OCI-LY7 (cell line): Measurements from ENCODE around the gene ZEB1. TPM values are rescaled to one million over a fixed set of nuclear protein-coding genes. Genes with fewer than 3 reads are reported as not detected.

Experiments used
- BruUV-seq: library from RNA; stranded (reverse); fragments of 400-500 nt; replicated peaks from 2 replicates; lab custom pipeline; 2021; lab: Mats Ljungman, UMichigan
- CTCF ChIA-PET: fragments of 300-600 bp; sonication (Branson Sonifier 250); formaldehyde crosslinking; loops from one replicate; lab custom pipeline; 2022; ENCODE audit warnings: antibody characterized with exemption; ENCODE audit not compliant: unreplicated experiment; lab: Charles Lee
- POLR2A ChIA-PET: fragments of 300-600 bp; sonication (Branson Sonifier 250); formaldehyde crosslinking; loops from one replicate; lab custom pipeline; 2022; ENCODE audit warnings: antibody characterized with exemption; lab: Charles Lee
- DNase-seq: peaks from one replicate; pipeline ENCODE4 v3.0.0-alpha.2; 2015; ENCODE audit warnings: low spot score
- H2AFZ ChIP-seq: fragments of 200-600 bp; sonication (generic), shearing (Covaris generic); 2 replicates; pipeline ENCODE4 v1.6.1; 2014; ENCODE audit warnings: mild to moderate bottlenecking, antibody characterized with exemption, low read length, moderate library complexity
- H3K27ac ChIP-seq: fragments of 200-600 bp; sonication (generic); 2 replicates; pipeline ENCODE4 v1.5.1; 2014; ENCODE audit warnings: mixed run types, low read depth, mild to moderate bottlenecking, moderate library complexity, low read length, inconsistent platforms; ENCODE audit not compliant: poor library complexity, severe bottlenecking
- H3K36me3 ChIP-seq: fragments of 200-600 bp; sonication (generic); 2 replicates; pipeline ENCODE4 v1.6.1; 2014; ENCODE audit warnings: mild to moderate bottlenecking, antibody characterized with exemption, low read length, moderate library complexity, mixed read lengths; ENCODE audit not compliant: insufficient read depth
- H3K4me1 ChIP-seq: fragments of 200-600 bp; sonication (generic); 2 replicates; pipeline ENCODE4 v1.5.1; 2014; ENCODE audit warnings: mild to moderate bottlenecking, low read length; ENCODE audit not compliant: insufficient read depth, poor library complexity, severe bottlenecking
- H3K4me2 ChIP-seq: fragments of 200-600 bp; sonication (generic); 2 replicates; pipeline ENCODE4 v1.6.1; 2014; ENCODE audit warnings: mild to moderate bottlenecking, low read length
- H3K4me3 ChIP-seq: fragments of 200-600 bp; sonication (generic); 2 replicates; pipeline ENCODE4 v1.5.1; 2014; ENCODE audit warnings: mild to moderate bottlenecking, low read depth, low read length; ENCODE audit not compliant: poor library complexity, severe bottlenecking
- H3K79me2 ChIP-seq: fragments of 200-600 bp; sonication (generic); 2 replicates; pipeline ENCODE4 v1.6.1; 2016; ENCODE audit warnings: low read depth, mild to moderate bottlenecking, low read length, moderate library complexity, mixed read lengths; ENCODE audit not compliant: insufficient read depth
- H3K9me2 ChIP-seq: fragments of 200-600 bp; sonication (generic); 2 replicates; pipeline ENCODE4 v1.6.1; 2016; ENCODE audit warnings: mild to moderate bottlenecking, low read length, mixed read lengths; ENCODE audit not compliant: insufficient read depth
- H3K9me3 ChIP-seq: fragments of 200-600 bp; sonication (generic); 2 replicates; pipeline ENCODE4 v1.6.1; 2014; ENCODE audit warnings: mild to moderate bottlenecking, mixed run types, low read length, mixed read lengths
- H4K20me1 ChIP-seq: fragments of 200-600 bp; sonication (generic); 2 replicates; pipeline ENCODE4 v1.6.1; 2014; ENCODE audit warnings: mild to moderate bottlenecking, antibody characterized with exemption, low read length, moderate library complexity, mixed read lengths; ENCODE audit not compliant: insufficient read depth
- EZH2phosphoT487 ChIP-seq: fragments of 200-600 bp; sonication (generic); IDR thresholded peaks from 2 replicates; pipeline ENCODE4 v1.6.1; 2018; ENCODE audit warnings: low read depth, borderline replicate concordance, mild to moderate bottlenecking, mixed run types, antibody characterized with exemption, low read length, moderate library complexity, mixed read lengths
- intact Hi-C: fragments of 100-400 bp; cut with micrococcal nuclease; formaldehyde crosslinking; loops from one replicate; pipeline ENCODE4 v1.10.0; 2022; ENCODE audit not compliant: unreplicated experiment
- total RNA-seq, 2 experiments: library from RNA; depleted of rRNA in 1 of 2; stranded (reverse); fragments of >200 nt in 1 of 2; shearing (Covaris generic) in 1 of 2; gene quantifications; 2 replicates each; pipeline ENCODE4 v1.2.3, GENCODE V29; 2014 to 2022
- TF ChIP-seq, protein P1 (sequence below): fragments of 200-600 bp; sonication (generic); conservative IDR thresholded peaks from 2 replicates; pipeline ENCODE4 v1.5.1; 2014; ENCODE audit warnings: mild to moderate bottlenecking, antibody characterized with exemption, low read length, moderate library complexity, mixed read lengths

Gene ZEB1
- total RNA-seq, 2 experiments from 2014 or later = 33.2 to 41.9 TPM

DNA sequence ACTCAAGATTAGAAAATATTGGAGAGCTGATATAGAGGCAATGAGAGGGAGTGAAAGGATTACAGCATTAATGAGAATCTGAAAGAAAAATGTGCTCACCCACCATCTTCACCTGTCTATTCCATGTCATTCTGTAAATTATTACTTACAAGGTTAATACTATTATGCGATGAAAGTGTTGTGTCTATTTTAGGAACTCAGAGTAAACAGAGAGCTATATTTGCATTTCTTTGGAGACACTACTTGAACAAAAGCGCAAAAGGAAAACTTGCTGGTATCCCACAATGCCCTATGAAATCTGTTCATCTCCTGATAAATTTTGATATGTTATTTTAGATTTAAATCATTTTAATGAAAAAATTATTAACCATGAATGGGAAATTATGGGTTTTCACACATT, 196.1 kb downstream of the ZEB1 start:
- ChIA-PET CTCF (no interaction called here), POLR2A (no interaction called here)
- Histone ChIP-seq H3K27ac (no peak overlapping the region), H3K4me2 (no peak overlapping the region), H3K4me3 (no peak overlapping the region), H3K36me3 (peaks cover 42% of the 10 kb centered on the region), H3K9me3 (no peaks in the 10 kb centered on the region), H3K9me2 (no peaks in the 10 kb centered on the region), H3K79me2 (no peaks in the 10 kb centered on the region), H4K20me1 (no peaks in the 10 kb centered on the region), H3K4me1 (no peaks in the 10 kb centered on the region), H2AFZ (no peak overlapping the region)
- no peak for DNase-seq
- no TSS peak for BruUV-seq
- intact Hi-C loops = no loop called here
- no peak for TF ChIP-seq EZH2phosphoT487

DNA sequence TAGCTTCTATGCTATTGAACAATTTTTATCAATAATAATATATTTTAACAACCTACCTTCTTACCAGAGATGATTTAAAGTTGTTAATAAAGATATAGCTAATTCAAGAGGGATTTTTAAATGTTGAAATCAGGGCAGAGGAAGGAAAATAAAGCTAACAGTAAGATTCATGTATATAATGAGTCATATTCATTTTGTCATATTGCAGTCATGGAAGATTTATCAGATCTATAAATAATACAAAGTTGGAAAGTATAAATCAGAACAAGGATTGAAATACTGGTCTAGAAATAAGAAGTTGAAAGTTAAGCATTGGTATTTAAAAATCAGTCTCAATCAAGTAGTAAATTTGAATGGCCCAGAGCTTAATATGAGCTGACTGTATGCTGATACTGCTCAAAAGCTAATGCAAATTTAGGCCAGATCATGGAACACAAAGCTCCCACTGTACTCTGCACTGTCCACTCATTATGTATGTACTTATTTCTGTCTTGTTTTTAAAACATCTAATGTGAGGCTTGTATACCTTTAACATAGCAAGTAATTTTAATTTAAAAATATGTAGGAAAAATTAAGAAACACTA, 196.9 kb downstream of the ZEB1 start:
- Histone ChIP-seq H3K79me2 (no peaks in the 10 kb centered on the region), H3K9me2 (no peaks in the 10 kb centered on the region), H3K4me2 (no peak overlapping the region), H3K4me3 (no peak overlapping the region), H3K27ac (no peak overlapping the region), H3K9me3 (no peaks in the 10 kb centered on the region), H3K36me3 (peaks cover 42% of the 10 kb centered on the region), H2AFZ (no peak overlapping the region), H3K4me1 (no peaks in the 10 kb centered on the region), H4K20me1 (no peaks in the 10 kb centered on the region)
- DNase-seq = no peak
- ChIA-PET CTCF (no interaction called here), POLR2A (interaction anchor here (0.6 kb wide), 1 partner anchor 1513 kb away, joined by 3 read pairs; no protein-coding TSS in a partner anchor)
- no TSS peak for BruUV-seq
- intact Hi-C loops = no loop called here
- TF ChIP-seq, protein P1, sequence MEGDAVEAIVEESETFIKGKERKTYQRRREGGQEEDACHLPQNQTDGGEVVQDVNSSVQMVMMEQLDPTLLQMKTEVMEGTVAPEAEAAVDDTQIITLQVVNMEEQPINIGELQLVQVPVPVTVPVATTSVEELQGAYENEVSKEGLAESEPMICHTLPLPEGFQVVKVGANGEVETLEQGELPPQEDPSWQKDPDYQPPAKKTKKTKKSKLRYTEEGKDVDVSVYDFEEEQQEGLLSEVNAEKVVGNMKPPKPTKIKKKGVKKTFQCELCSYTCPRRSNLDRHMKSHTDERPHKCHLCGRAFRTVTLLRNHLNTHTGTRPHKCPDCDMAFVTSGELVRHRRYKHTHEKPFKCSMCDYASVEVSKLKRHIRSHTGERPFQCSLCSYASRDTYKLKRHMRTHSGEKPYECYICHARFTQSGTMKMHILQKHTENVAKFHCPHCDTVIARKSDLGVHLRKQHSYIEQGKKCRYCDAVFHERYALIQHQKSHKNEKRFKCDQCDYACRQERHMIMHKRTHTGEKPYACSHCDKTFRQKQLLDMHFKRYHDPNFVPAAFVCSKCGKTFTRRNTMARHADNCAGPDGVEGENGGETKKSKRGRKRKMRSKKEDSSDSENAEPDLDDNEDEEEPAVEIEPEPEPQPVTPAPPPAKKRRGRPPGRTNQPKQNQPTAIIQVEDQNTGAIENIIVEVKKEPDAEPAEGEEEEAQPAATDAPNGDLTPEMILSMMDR = no peak
- no peak for TF ChIP-seq EZH2phosphoT487

- intact Hi-C loops = no loop called here
- no peak overlapping the region for H3K4me3 ChIP-seq
- TSS peak; percentile 32 for BruUV-seq
These were observed 202.2 kb downstream of the ZEB1 start for GRCh38 chr10:31520986-31521831.

More at GRCh38 chr10:31520986-31521831, 202.2 kb downstream of the ZEB1 start:
- Histone ChIP-seq H3K27ac (no peak overlapping the region), H3K36me3 (peaks cover 61% of the 10 kb centered on the region), H2AFZ (no peak overlapping the region), H4K20me1 (no peaks in the 10 kb centered on the region), H3K79me2 (no peaks in the 10 kb centered on the region), H3K4me1 (no peaks in the 10 kb centered on the region), H3K9me2 (no peaks in the 10 kb centered on the region), H3K9me3 (no peaks in the 10 kb centered on the region), H3K4me2 (no peak overlapping the region)
- TF ChIP-seq, protein P1 = no peak
- TF ChIP-seq EZH2phosphoT487 = no peak
- no peak for DNase-seq
- POLR2A ChIA-PET = no interaction called here
- CTCF ChIA-PET = no interaction called here
